BE2C (cell line): Measurements from ENCODE around the gene LAMTOR3.

Experiments used
- DNase-seq: peaks from one replicate; pipeline ENCODE4 v3.0.0-alpha.2; 2020
- H3K27me3 ChIP-seq: fragments of 250-450 bp; sonication (Bioruptor Pico); 2 replicates; pipeline ENCODE4 v1.5.1; 2020; ENCODE audit warnings: mild to moderate bottlenecking
- H3K36me3 ChIP-seq: fragments of 250-450 bp; sonication (Bioruptor Pico); 2 replicates; pipeline ENCODE4 v1.5.1; 2020; ENCODE audit warnings: mild to moderate bottlenecking
- H3K4me1 ChIP-seq: fragments of 250-450 bp; sonication (Bioruptor Pico); 2 replicates; pipeline ENCODE4 v1.5.1; 2020
- H3K4me3 ChIP-seq: 2 replicates; pipeline ENCODE4 v1.5.1; 2011; ENCODE audit warnings: low read depth, low read length
- H3K9me3 ChIP-seq: fragments of 250-450 bp; sonication (Bioruptor Pico); 2 replicates; pipeline ENCODE4 v1.5.1; 2020
- CTCF ChIP-seq: IDR thresholded peaks from 2 replicates; pipeline ENCODE4 v1.5.1; 2012; ENCODE audit warnings: mild to moderate bottlenecking, low read depth, low read length

The LAMTOR3 gene

GRCh38 chr4:99845179-99845578, 49.0 kb downstream of the LAMTOR3 start:
- no peaks in the 10 kb centered on the region for H3K9me3 ChIP-seq
- TF ChIP-seq CTCF, result no peak
- no peaks in the 10 kb centered on the region for H3K4me1 ChIP-seq
- H3K27me3 ChIP-seq, result no peaks in the 10 kb centered on the region
- no peaks in the 10 kb centered on the region for H3K36me3 ChIP-seq
- DNase-seq, result no peak
- no peak overlapping the region for H3K4me3 ChIP-seq

- no peak for DNase-seq
- TF ChIP-seq CTCF, result no peak
- Histone ChIP-seq H3K4me1 (no peaks in the 10 kb centered on the region), H3K9me3 (no peaks in the 10 kb centered on the region), H3K4me3 (no peak overlapping the region), H3K36me3 (no peaks in the 10 kb centered on the region), H3K27me3 (no peaks in the 10 kb centered on the region)
These were observed 50.2 kb downstream of the LAMTOR3 start for GRCh38 chr4:99844048-99844447.

GRCh38 chr4:99843413-99843812, 50.8 kb downstream of the LAMTOR3 start:
- H3K36me3 ChIP-seq, result no peaks in the 10 kb centered on the region
- no peak for TF ChIP-seq CTCF
- DNase-seq, result no peak
- H3K27me3 ChIP-seq, result no peaks in the 10 kb centered on the region
- no peaks in the 10 kb centered on the region for H3K4me1 ChIP-seq
- no peaks in the 10 kb centered on the region for H3K9me3 ChIP-seq
- H3K4me3 ChIP-seq, result no peak overlapping the region

- Histone ChIP-seq H3K4me3 (no peak overlapping the region), H3K27me3 (no peaks in the 10 kb centered on the region), H3K9me3 (no peaks in the 10 kb centered on the region), H3K4me1 (no peaks in the 10 kb centered on the region), H3K36me3 (no peaks in the 10 kb centered on the region)
- no peak for DNase-seq
- TF ChIP-seq CTCF, result no peak
These were observed 53.1 kb downstream of the LAMTOR3 start for GRCh38 chr4:99841129-99841528.

- Histone ChIP-seq H3K4me1 (no peaks in the 10 kb centered on the region), H3K9me3 (no peaks in the 10 kb centered on the region), H3K27me3 (no peaks in the 10 kb centered on the region), H3K4me3 (no peak overlapping the region), H3K36me3 (no peaks in the 10 kb centered on the region)
- no peak for DNase-seq
- no peak for TF ChIP-seq CTCF
These were observed 55.3 kb downstream of the LAMTOR3 start for GRCh38 chr4:99838927-99839326.

- no peak for DNase-seq
- no peaks in the 10 kb centered on the region for H3K36me3 ChIP-seq
- H3K4me1 ChIP-seq, result no peaks in the 10 kb centered on the region
- no peak for TF ChIP-seq CTCF
- H3K27me3 ChIP-seq, result no peaks in the 10 kb centered on the region; the same call in 1 of the 2 replicates
- no peak overlapping the region for H3K4me3 ChIP-seq
- no peaks in the 10 kb centered on the region for H3K9me3 ChIP-seq
These were observed 58.3 kb downstream of the LAMTOR3 start for GRCh38 chr4:99835942-99836341.
